H9 (cell line): ENCODE measurements around the gene TANK. TPM values are rescaled to one million over a fixed set of nuclear protein-coding genes. Genes with fewer than 3 reads are reported as not detected.

Experiments
- DNase-seq: peaks from one replicate; pipeline ENCODE4 v3.0.0-alpha.2; 2017
- H2AFZ ChIP-seq: one replicate; pipeline ENCODE4 v1.6.1; 2013; ENCODE audit warnings: mild to moderate bottlenecking, low read length, control low read depth, moderate library complexity
- H2AK5ac ChIP-seq: 2 replicates; pipeline ENCODE4 v1.6.1; 2013; ENCODE audit warnings: low read length, control low read depth, mixed read lengths; ENCODE audit not compliant: insufficient read length
- H2BK120ac ChIP-seq: one replicate; pipeline ENCODE4 v1.6.1; 2013; ENCODE audit warnings: low read depth, mild to moderate bottlenecking, low read length, control low read depth, inconsistent platforms; ENCODE audit not compliant: poor library complexity, severe bottlenecking
- H2BK12ac ChIP-seq: 2 replicates; pipeline ENCODE4 v1.6.1; 2013; ENCODE audit warnings: low read length, control low read depth, mixed read lengths, low read depth; ENCODE audit not compliant: insufficient read length
- H2BK15ac ChIP-seq: 2 replicates; pipeline ENCODE4 v1.6.1; 2013; ENCODE audit warnings: low read depth, low read length, control low read depth
- H2BK20ac ChIP-seq: one replicate; pipeline ENCODE4 v1.6.1; 2013; ENCODE audit warnings: low read depth, mild to moderate bottlenecking, low read length, control low read depth, inconsistent platforms; ENCODE audit not compliant: poor library complexity, severe bottlenecking
- H2BK5ac ChIP-seq: 2 replicates; pipeline ENCODE4 v1.6.1; 2013; ENCODE audit warnings: low read length, control low read depth, mixed read lengths; ENCODE audit not compliant: insufficient read length
- H3K14ac ChIP-seq: 2 replicates; pipeline ENCODE4 v1.6.1; 2013; ENCODE audit warnings: low read length, control low read depth; ENCODE audit not compliant: insufficient read depth
- H3K18ac ChIP-seq: 2 replicates; pipeline ENCODE4 v1.6.1; 2013; ENCODE audit warnings: low read depth, mild to moderate bottlenecking, mixed read lengths, low read length, control low read depth; ENCODE audit not compliant: insufficient read length
- H3K23ac ChIP-seq: 2 replicates; pipeline ENCODE4 v1.6.1; 2013; ENCODE audit warnings: low read length, control low read depth, mixed read lengths, low read depth; ENCODE audit not compliant: insufficient read length
- H3K23me2 ChIP-seq: 2 replicates; pipeline ENCODE4 v1.6.1; 2013; ENCODE audit warnings: low read depth, mild to moderate bottlenecking, mixed read lengths, low read length, control low read depth; ENCODE audit not compliant: insufficient read length, poor library complexity, severe bottlenecking
- H3K27ac ChIP-seq: 2 replicates; pipeline ENCODE4 v1.5.1; 2013; ENCODE audit warnings: low read length, control low read depth, mixed read lengths, low read depth; ENCODE audit not compliant: insufficient read length
- H3K27me3 ChIP-seq: 2 replicates; pipeline ENCODE4 v1.6.1; 2013; ENCODE audit warnings: low read length, control low read depth, inconsistent platforms; ENCODE audit not compliant: insufficient read depth
- H3K4ac ChIP-seq: 2 replicates; pipeline ENCODE4 v1.6.1; 2013; ENCODE audit warnings: low read depth, mild to moderate bottlenecking, control low read depth, inconsistent platforms, low read length, moderate library complexity
- H3K4me1 ChIP-seq: 2 replicates; pipeline ENCODE4 v1.6.1; 2013; ENCODE audit warnings: low read length, control low read depth, inconsistent platforms; ENCODE audit not compliant: insufficient read depth
- H3K4me2 ChIP-seq: 2 replicates; pipeline ENCODE4 v1.6.1; 2013; ENCODE audit warnings: low read length, control low read depth, mixed read lengths; ENCODE audit not compliant: insufficient read length, insufficient read depth
- H3K56ac ChIP-seq: 2 replicates; pipeline ENCODE4 v1.6.1; 2013; ENCODE audit warnings: low read depth, mild to moderate bottlenecking, mixed read lengths, low read length, control low read depth; ENCODE audit not compliant: insufficient read length
- H3K79me1 ChIP-seq: 2 replicates; pipeline ENCODE4 v1.6.1; 2013; ENCODE audit warnings: low read depth, mild to moderate bottlenecking, moderate library complexity, low read length, control low read depth, inconsistent platforms; ENCODE audit not compliant: insufficient read depth, poor library complexity, severe bottlenecking
- H3K79me2 ChIP-seq: 2 replicates; pipeline ENCODE4 v1.6.1; 2013; ENCODE audit warnings: low read length, control low read depth, inconsistent platforms; ENCODE audit not compliant: insufficient read depth
- H3K9ac ChIP-seq: 2 replicates; pipeline ENCODE4 v1.6.1; 2013; ENCODE audit warnings: low read length, control low read depth, mixed read lengths; ENCODE audit not compliant: insufficient read length; ENCODE audit errors: extremely low read depth
- H3K9me3 ChIP-seq: one replicate; pipeline ENCODE4 v1.6.1; 2013; ENCODE audit warnings: low read depth, low read length, inconsistent platforms; ENCODE audit not compliant: control insufficient read depth
- H3T11ph ChIP-seq: one replicate; pipeline ENCODE4 v1.6.1; 2013; ENCODE audit warnings: mild to moderate bottlenecking, low read length, control low read depth, inconsistent platforms
- H4K20me1 ChIP-seq: one replicate; pipeline ENCODE4 v1.6.1; 2013; ENCODE audit not compliant: control insufficient read depth, insufficient read length, insufficient read depth
- H4K5ac ChIP-seq: 2 replicates; pipeline ENCODE4 v1.6.1; 2013; ENCODE audit warnings: low read depth, mild to moderate bottlenecking, mixed read lengths, low read length, control low read depth; ENCODE audit not compliant: insufficient read length
- H4K8ac ChIP-seq: replicated peaks from 2 replicates; pipeline ENCODE4 v1.6.1; 2013; ENCODE audit warnings: low read length, control low read depth, mixed read lengths, low read depth; ENCODE audit not compliant: insufficient read length
- H4K91ac ChIP-seq: 2 replicates; pipeline ENCODE4 v1.6.1; 2013; ENCODE audit warnings: low read depth, mild to moderate bottlenecking, moderate library complexity, mixed read lengths, low read length, control low read depth; ENCODE audit not compliant: insufficient read length
- H3K27ac Mint-ChIP-seq, 3 experiments: 2 replicates in 2 of 3; 3 replicates in 1 of 3; pipeline ENCODE4 v1.8.0; 2020 to 2021; ENCODE audit warnings: mixed read lengths in 3 of 3, mild to moderate bottlenecking in 1 of 3, moderate library complexity in 1 of 3
- H3K27me3 Mint-ChIP-seq: 2 replicates; pipeline ENCODE4 v1.8.0; 2021; ENCODE audit warnings: low read depth, mild to moderate bottlenecking, moderate library complexity, mixed read lengths
- H3K36me3 Mint-ChIP-seq, 3 experiments: 2 replicates in 2 of 3; 3 replicates in 1 of 3; pipeline ENCODE4 v1.8.0; 2020 to 2021; ENCODE audit warnings: low read depth in 3 of 3, mixed read lengths in 3 of 3; ENCODE audit not compliant: insufficient read depth in 1 of 3
- H3K4me1 Mint-ChIP-seq, 2 experiments: 2 replicates each; pipeline ENCODE4 v1.8.0; 2020; ENCODE audit warnings: mixed read lengths in 2 of 2
- H3K4me3 Mint-ChIP-seq, 2 experiments: 2 replicates in 1 of 2; 3 replicates in 1 of 2; pipeline ENCODE4 v1.8.0; 2020 to 2021; ENCODE audit warnings: mild to moderate bottlenecking in 2 of 2, mixed read lengths in 2 of 2, moderate library complexity in 1 of 2
- H3K9me3 Mint-ChIP-seq, 2 experiments: 2 replicates in 1 of 2; 3 replicates in 1 of 2; pipeline ENCODE4 v1.8.0; 2020; ENCODE audit warnings: mild to moderate bottlenecking in 2 of 2, mixed read lengths in 2 of 2, moderate library complexity in 1 of 2
- CTCF ChIP-seq: fragments of 200-600 bp; sonication (generic); conservative IDR thresholded peaks from 3 replicates; pipeline ENCODE4 v1.8.0; 2021; ENCODE audit warnings: antibody characterized with exemption, mild to moderate bottlenecking
- WGBS: extraction: QIAGEN DNeasy Blood & Tissue Kit; methylation state at CpG from one replicate; pipeline ENCODE4 v1.1.7; 2013; ENCODE audit warnings: missing lambda C conversion rate, low lambda C conversion rate, mixed read lengths; ENCODE audit not compliant: insufficient read length; ENCODE audit errors: extremely low coverage; 5-methylcytosine and 5-hydroxymethylcytosine counted together
- total RNA-seq: library from RNA; stranded (reverse); gene quantifications from 2 replicates; pipeline ENCODE4 v1.2.1, GENCODE V29; 2021

TANK gene
- total RNA-seq, 1 experiment from 2014 or later: 23.9 TPM

GRCh38 chr2:161120775-161121174, 39.5 kb upstream of the TANK start:
- no peaks in the 10 kb centered on the region for H3K9me3 ChIP-seq
- Mint-ChIP-seq H3K27me3 (no peaks in the 10 kb centered on the region), H3K4me1 (peaks cover 24% of the 10 kb centered on the region in 2 experiments), H3K4me3 (no peak overlapping the region), H3K27ac (no peak overlapping the region), H3K36me3 (no peaks in the 10 kb centered on the region), H3K9me3 (no peaks in the 10 kb centered on the region)
- no peak for DNase-seq
- no peak overlapping the region for H2BK20ac ChIP-seq
- no peak overlapping the region for H3K9ac ChIP-seq
- TF ChIP-seq CTCF: no peak
- H2AFZ ChIP-seq: no peak overlapping the region
- no peak overlapping the region for H4K8ac ChIP-seq
- no peak overlapping the region for H4K91ac ChIP-seq
- no peak overlapping the region for H3K18ac ChIP-seq
- H4K5ac ChIP-seq: no peak overlapping the region
- no peaks in the 10 kb centered on the region for H3K27me3 ChIP-seq
- H3K56ac ChIP-seq: no peak overlapping the region
- H2AK5ac ChIP-seq: no peak overlapping the region
- no peaks in the 10 kb centered on the region for H3K79me1 ChIP-seq
- H3T11ph ChIP-seq: no peak overlapping the region
- no peak overlapping the region for H2BK120ac ChIP-seq
- WGBS: no CpG with 5 or more reads among the region's 6 CpGs
- H3K27ac ChIP-seq: no peak overlapping the region
- H3K4me1 ChIP-seq: peaks cover 4% of the 10 kb centered on the region
- H3K4me2 ChIP-seq: no peak overlapping the region
- no peak overlapping the region for H3K4ac ChIP-seq
- H3K14ac ChIP-seq: no peak overlapping the region
- no peak overlapping the region for H3K23ac ChIP-seq
- H2BK5ac ChIP-seq: no peak overlapping the region
- H4K20me1 ChIP-seq: no peaks in the 10 kb centered on the region
- H3K79me2 ChIP-seq: no peaks in the 10 kb centered on the region
- H2BK12ac ChIP-seq: no peak overlapping the region
- no peak overlapping the region for H2BK15ac ChIP-seq
- H3K23me2 ChIP-seq: no peaks in the 10 kb centered on the region
